ENCODE results near the gene CCDC13.

The CCDC13 gene

GRCh38 chr3:42799376-42799775 lies 26.3 kb upstream of the CCDC13 start:
- DNase-seq (ENCODE audit: low read depth) = no peak

GRCh38 chr3:42796332-42796885 lies 23.4 kb upstream of the CCDC13 start:
- no peak for DNase-seq (ENCODE audit: low read depth)

- DNase-seq (ENCODE audit: low read depth) = no peak
Measured at GRCh38 chr3:42795621-42796181, 22.6 kb upstream of the CCDC13 start.

GRCh38 chr3:42790714-42791229 lies 17.7 kb upstream of the CCDC13 start:
- DNase-seq (ENCODE audit: low read depth) = no peak

GRCh38 chr3:42786631-42787030 lies 13.6 kb upstream of the CCDC13 start:
- no peak for DNase-seq (ENCODE audit: low read depth)

GRCh38 chr3:42786212-42786611 lies 13.2 kb upstream of the CCDC13 start:
- no peak for DNase-seq (ENCODE audit: low read depth)

- DNase-seq (ENCODE audit: low read depth) = peak; percentile 40
Measured at GRCh38 chr3:42780892-42781700, 8.0 kb upstream of the CCDC13 start.

- no peak for DNase-seq (ENCODE audit: low read depth)
Measured at GRCh38 chr3:42780398-42780797, 7.3 kb upstream of the CCDC13 start.

GRCh38 chr3:42778644-42779043 lies 5.6 kb upstream of the CCDC13 start:
- DNase-seq (ENCODE audit: low read depth) = no peak

- no peak for DNase-seq (ENCODE audit: low read depth)
Measured at GRCh38 chr3:42773409-42773751, 327 bp upstream of the CCDC13 start.

- DNase-seq (ENCODE audit: low read depth) = no peak
Measured at GRCh38 chr3:42771271-42771670, 1.8 kb downstream of the CCDC13 start.

GRCh38 chr3:42769477-42770131 lies 3.4 kb downstream of the CCDC13 start:
- DNase-seq (ENCODE audit: low read depth) = no peak

- no peak for DNase-seq (ENCODE audit: low read depth)
Measured at GRCh38 chr3:42764561-42765295, 8.3 kb downstream of the CCDC13 start.

- DNase-seq (ENCODE audit: low read depth) = no peak
Measured at GRCh38 chr3:42764115-42764514, 8.9 kb downstream of the CCDC13 start.

- no peak for DNase-seq (ENCODE audit: low read depth)
Measured at GRCh38 chr3:42763021-42763420, 10.0 kb downstream of the CCDC13 start.

- DNase-seq (ENCODE audit: low read depth) = no peak
Measured at GRCh38 chr3:42762046-42762724, 10.9 kb downstream of the CCDC13 start.

- DNase-seq (ENCODE audit: low read depth) = no peak
Measured at GRCh38 chr3:42758126-42758525, 14.9 kb downstream of the CCDC13 start.

- DNase-seq (ENCODE audit: low read depth) = no peak
Measured at GRCh38 chr3:42756681-42757213, 16.3 kb downstream of the CCDC13 start.

GRCh38 chr3:42755681-42756578 lies 17.1 kb downstream of the CCDC13 start:
- no peak for DNase-seq (ENCODE audit: low read depth)

- no peak for DNase-seq (ENCODE audit: low read depth)
Measured at GRCh38 chr3:42753757-42754156, 19.3 kb downstream of the CCDC13 start.
